ENCODE measurements around the gene FILIP1.

The FILIP1 gene

GRCh38 chr6:75381877-75382633 lies 111.5 kb downstream of the FILIP1 start:
- DNase-seq (ENCODE audit: low read depth) = no peak

- DNase-seq (ENCODE audit: low read depth) = no peak
Measured at GRCh38 chr6:75379536-75379935, 114.1 kb downstream of the FILIP1 start.

- DNase-seq (ENCODE audit: low read depth) = no peak
Measured at GRCh38 chr6:75378101-75378500, 115.5 kb downstream of the FILIP1 start.

GRCh38 chr6:75377386-75377785 lies 116.2 kb downstream of the FILIP1 start:
- DNase-seq (ENCODE audit: low read depth) = no peak

GRCh38 chr6:75376347-75377024 lies 117.1 kb downstream of the FILIP1 start:
- no peak for DNase-seq (ENCODE audit: low read depth)

- DNase-seq (ENCODE audit: low read depth) = no peak
Measured at GRCh38 chr6:75374961-75375400, 118.6 kb downstream of the FILIP1 start.

- DNase-seq (ENCODE audit: low read depth) = no peak
Measured at GRCh38 chr6:75372884-75373283, 120.7 kb downstream of the FILIP1 start.

GRCh38 chr6:75370011-75370410 lies 123.6 kb downstream of the FILIP1 start:
- no peak for DNase-seq (ENCODE audit: low read depth)

GRCh38 chr6:75368864-75369402 lies 124.7 kb downstream of the FILIP1 start:
- no peak for DNase-seq (ENCODE audit: low read depth)

GRCh38 chr6:75368151-75368779 lies 125.3 kb downstream of the FILIP1 start:
- no peak for DNase-seq (ENCODE audit: low read depth)

GRCh38 chr6:75363304-75363703 lies 130.3 kb downstream of the FILIP1 start:
- DNase-seq (ENCODE audit: low read depth) = no peak

- no peak for DNase-seq (ENCODE audit: low read depth)
Measured at GRCh38 chr6:75353644-75354043, 140.0 kb downstream of the FILIP1 start.

- no peak for DNase-seq (ENCODE audit: low read depth)
Measured at GRCh38 chr6:75351570-75351969, 142.0 kb downstream of the FILIP1 start.

- DNase-seq (ENCODE audit: low read depth) = no peak
Measured at GRCh38 chr6:75350808-75351207, 142.8 kb downstream of the FILIP1 start.

- DNase-seq (ENCODE audit: low read depth) = no peak
Measured at GRCh38 chr6:75350156-75350555, 143.4 kb downstream of the FILIP1 start.

GRCh38 chr6:75349262-75349984 lies 144.2 kb downstream of the FILIP1 start:
- DNase-seq (ENCODE audit: low read depth) = no peak

- no peak for DNase-seq (ENCODE audit: low read depth)
Measured at GRCh38 chr6:75348882-75349261, 144.7 kb downstream of the FILIP1 start.

GRCh38 chr6:75347898-75348610 lies 145.5 kb downstream of the FILIP1 start:
- DNase-seq (ENCODE audit: low read depth) = no peak

GRCh38 chr6:75345413-75345812 lies 148.2 kb downstream of the FILIP1 start:
- DNase-seq (ENCODE audit: low read depth) = no peak

- no peak for DNase-seq (ENCODE audit: low read depth)
Measured at GRCh38 chr6:75344455-75344854, 149.1 kb downstream of the FILIP1 start.

- DNase-seq (ENCODE audit: low read depth) = no peak
Measured at GRCh38 chr6:75344021-75344420, 149.6 kb downstream of the FILIP1 start.

Measured in fibroblast of the conjunctiva (primary cell).